GM23338 (cell line): Measurements from ENCODE around the gene IL17C. TPM values are rescaled to one million over a fixed set of nuclear protein-coding genes. Genes with fewer than 3 reads are reported as not detected.

Source experiments
- ATAC-seq: fragments of 200-7000 bp; cut with Tn5 transposase; 3 replicates; pipeline ENCODE4 v1.9.1; 2020
- DNase-seq: peaks from one replicate; pipeline ENCODE4 v3.0.0-alpha.2; 2015; ENCODE audit warnings: low spot score
- H2AFZ ChIP-seq: fragments of 200-600 bp; sonication (generic); 2 replicates; pipeline ENCODE4 v1.8.0; 2016; ENCODE audit warnings: antibody characterized with exemption, mild to moderate bottlenecking, moderate library complexity
- H3F3A ChIP-seq: fragments of 200-600 bp; sonication (generic); replicated peaks from 2 replicates; pipeline ENCODE4 v1.8.0; 2017; ENCODE audit warnings: antibody characterized with exemption, mixed run types, low read depth
- H3K27ac ChIP-seq: fragments of 200-600 bp; sonication (generic); 2 replicates; pipeline ENCODE4 v1.6.1; 2016; ENCODE audit warnings: low read depth
- H3K27me3 ChIP-seq: fragments of 200-600 bp; sonication (generic); 2 replicates; pipeline ENCODE4 v1.8.0; 2016; ENCODE audit warnings: mild to moderate bottlenecking, mixed run types, moderate library complexity; ENCODE audit not compliant: insufficient read depth
- H3K36me3 ChIP-seq: fragments of 200-600 bp; sonication (generic); 2 replicates; pipeline ENCODE4 v1.8.0; 2016; ENCODE audit warnings: mild to moderate bottlenecking; ENCODE audit not compliant: insufficient read depth
- H3K4me1 ChIP-seq: fragments of 200-600 bp; sonication (generic); 2 replicates; pipeline ENCODE4 v1.8.0; 2016; ENCODE audit warnings: mild to moderate bottlenecking, moderate library complexity; ENCODE audit not compliant: insufficient read depth
- H3K4me2 ChIP-seq: fragments of 200-600 bp; sonication (generic); 2 replicates; pipeline ENCODE4 v1.7.1; 2017; ENCODE audit warnings: mixed run types
- H3K4me3 ChIP-seq: fragments of 200-600 bp; sonication (generic); 2 replicates; pipeline ENCODE4 v1.6.1; 2016; ENCODE audit warnings: mixed run types
- H3K79me2 ChIP-seq: fragments of 200-600 bp; sonication (generic); replicated peaks from 2 replicates; pipeline ENCODE4 v1.8.0; 2017; ENCODE audit warnings: mild to moderate bottlenecking; ENCODE audit not compliant: insufficient read depth
- H3K9me2 ChIP-seq: fragments of 200-600 bp; sonication (generic); 2 replicates; pipeline ENCODE4 v1.8.0; 2017; ENCODE audit not compliant: insufficient read depth
- H4K20me1 ChIP-seq: fragments of 200-600 bp; sonication (generic); replicated peaks from 2 replicates; pipeline ENCODE4 v1.8.0; 2017; ENCODE audit warnings: mild to moderate bottlenecking; ENCODE audit not compliant: insufficient read depth
- H3K27ac Mint-ChIP-seq: 2 replicates; pipeline ENCODE4 v1.8.0; 2020; ENCODE audit warnings: inconsistent platforms, mild to moderate bottlenecking, moderate library complexity, mixed read lengths
- H3K27me3 Mint-ChIP-seq: 3 replicates; pipeline ENCODE4 v1.8.0; 2022; ENCODE audit warnings: low read depth, mild to moderate bottlenecking, moderate library complexity, mixed read lengths, inconsistent platforms; ENCODE audit not compliant: insufficient read depth, poor library complexity
- H3K36me3 Mint-ChIP-seq: 3 replicates; pipeline ENCODE4 v1.8.0; 2021; ENCODE audit warnings: low read depth, mild to moderate bottlenecking, inconsistent platforms, moderate library complexity, mixed read lengths
- H3K4me1 Mint-ChIP-seq: 3 replicates; pipeline ENCODE4 v1.8.0; 2020; ENCODE audit warnings: mild to moderate bottlenecking, inconsistent platforms, mixed read lengths
- H3K4me3 Mint-ChIP-seq: 3 replicates; pipeline ENCODE4 v1.8.0; 2021; ENCODE audit warnings: moderate library complexity, mild to moderate bottlenecking, inconsistent platforms, mixed read lengths
- H3K9me3 Mint-ChIP-seq: 3 replicates; pipeline ENCODE4 v1.8.0; 2020; ENCODE audit warnings: moderate library complexity, mild to moderate bottlenecking, inconsistent platforms, mixed read lengths
- CREB1 ChIP-seq: fragments of 250-450 bp; sonication (Bioruptor Pico); IDR thresholded peaks from 2 replicates; pipeline ENCODE4 v1.5.0; 2020; ENCODE audit warnings: low read depth, mild to moderate bottlenecking, moderate library complexity
- CTCF ChIP-seq, 2 experiments: fragments of 200-600 bp in 1 of 2; sonication (generic) in 1 of 2; conservative IDR thresholded peaks; 2 replicates each; pipeline versions ENCODE4 v1.5.1 to v1.6.1; 2016 to 2017; ENCODE audit warnings: antibody characterized with exemption in 2 of 2, low read depth in 2 of 2, mild to moderate bottlenecking in 2 of 2, moderate library complexity in 1 of 2
- EZH2 ChIP-seq: fragments of 200-600 bp; sonication (generic); IDR thresholded peaks from one replicate; pipeline ENCODE4 v1.8.0; 2017; ENCODE audit warnings: antibody characterized with exemption, mild to moderate bottlenecking, low read depth; ENCODE audit not compliant: unreplicated experiment
- POLR2AphosphoS5 ChIP-seq: IDR thresholded peaks from 2 replicates; pipeline ENCODE4 v1.6.1; 2016; ENCODE audit warnings: antibody characterized with exemption, low read depth
- REST ChIP-seq: IDR thresholded peaks from one replicate; pipeline ENCODE4 v1.6.1; 2018; ENCODE audit warnings: antibody characterized with exemption; ENCODE audit not compliant: unreplicated experiment
- STAT1 ChIP-seq: IDR thresholded peaks from one replicate; pipeline ENCODE4 v1.6.1; 2016; ENCODE audit warnings: antibody characterized with exemption; ENCODE audit not compliant: unreplicated experiment
- ZNF114 ChIP-seq: fragments of 250-450 bp; sonication (Bioruptor Pico); IDR thresholded peaks from 2 replicates; pipeline ENCODE4 v1.5.0; 2020; ENCODE audit warnings: mild to moderate bottlenecking, moderate library complexity
- polyA plus RNA-seq: library from polyadenylated mRNA; unstranded; fragments of >200 nt; fragmentation: Nextera tagmentation; extraction: Ambion mirVana; gene quantifications from 2 replicates; pipeline ENCODE4 v1.2.1, GENCODE V29; 2016
- total RNA-seq: library from RNA; depleted of rRNA; stranded (reverse); fragments of >200 nt; shearing (Covaris generic); gene quantifications from 2 replicates; pipeline ENCODE4 v1.2.3, GENCODE V29; 2014

IL17C gene
- total and polyA plus RNA-seq, 2 experiments from 2014 or later: 2.7 to 3.9 TPM

GRCh38 chr16:88616320-88616719 lies 22.1 kb upstream of the IL17C start (continued):
- TF ChIP-seq REST (no peak), EZH2 (no peak)

GRCh38 chr16:88616736-88617135 lies 21.6 kb upstream of the IL17C start:
- DNase-seq: no peak
- no peak for ATAC-seq
- no peak overlapping the region for H3K4me3 ChIP-seq
- Mint-ChIP-seq H3K27me3 (peaks cover 4% of the 10 kb centered on the region), H3K27ac (peak overlapping the region; percentile 32; the same call in 1 of the 2 replicates), H3K9me3 (no peaks in the 10 kb centered on the region), H3K4me1 (peaks cover 36% of the 10 kb centered on the region), H3K4me3 (no peak overlapping the region), H3K36me3 (peaks cover 36% of the 10 kb centered on the region)
- peaks cover 33% of the 10 kb centered on the region for H4K20me1 ChIP-seq
- H3K36me3 ChIP-seq: peaks cover 5% of the 10 kb centered on the region
- TF ChIP-seq CREB1 (CRISPR knock-in tag): no peak
- TF ChIP-seq STAT1: no peak
- TF ChIP-seq POLR2AphosphoS5: no peak
- TF ChIP-seq REST: no peak
- no peak for TF ChIP-seq ZNF114
- no peak for TF ChIP-seq CTCF (conservative IDR thresholded peaks at IDR 0.05; ENCODE audit: low read depth in 2 of 2)
- H2AFZ ChIP-seq: no peak overlapping the region
- H3K27ac ChIP-seq: no peak overlapping the region
- H3K9me2 ChIP-seq: no peaks in the 10 kb centered on the region
- H3K27me3 ChIP-seq: no peaks in the 10 kb centered on the region
- H3K4me2 ChIP-seq: no peak overlapping the region
- peaks cover 8% of the 10 kb centered on the region; the same call in 1 of the 2 replicates for H3F3A ChIP-seq
- H3K4me1 ChIP-seq: no peaks in the 10 kb centered on the region; the same call in 1 of the 2 replicates
- H3K79me2 ChIP-seq: peaks cover 49% of the 10 kb centered on the region
